ENCODE data around the gene CYTH4.
A peak's percentile ranks its signal among the peaks of the same experiment; 100 is the strongest.

Gene CYTH4

GRCh38 chr22:37263966-37264887, 18.1 kb upstream of the CYTH4 start:
- no peak overlapping the region for H3K4me3 ChIP-seq (ENCODE audit: low read depth, low read length)
- no peak for TF ChIP-seq CTCF (IDR thresholded peaks at IDR 0.05; ENCODE audit: low read depth, low read length)
- no peak for TF ChIP-seq POLR2A (IDR thresholded peaks at IDR 0.05; ENCODE audit: extremely low read depth, insufficient read length)
- TF ChIP-seq MAX (IDR thresholded peaks at IDR 0.05; ENCODE audit: low read depth, low read length), result no peak
- no peak for TF ChIP-seq MYC (IDR thresholded peaks at IDR 0.05; ENCODE audit: low read depth, low read length)
- DNase-seq (ENCODE audit: low read depth), result no peak

- DNase-seq (ENCODE audit: low read depth), result no peak
- H3K4me3 ChIP-seq (ENCODE audit: low read depth, low read length), result no peak overlapping the region
- TF ChIP-seq CTCF (IDR thresholded peaks at IDR 0.05; ENCODE audit: low read depth, low read length) (no peak), POLR2A (IDR thresholded peaks at IDR 0.05; ENCODE audit: extremely low read depth, insufficient read length) (no peak), MYC (IDR thresholded peaks at IDR 0.05; ENCODE audit: low read depth, low read length) (no peak), MAX (IDR thresholded peaks at IDR 0.05; ENCODE audit: low read depth, low read length) (no peak)
Observed at GRCh38 chr22:37266581-37267134, 15.7 kb upstream of the CYTH4 start.

GRCh38 chr22:37267135-37267587, 15.1 kb upstream of the CYTH4 start:
- H3K4me3 ChIP-seq (ENCODE audit: low read depth, low read length), result peak overlapping the region; percentile 32
- peak; percentile 51 for DNase-seq (ENCODE audit: low read depth)
- TF ChIP-seq MAX (IDR thresholded peaks at IDR 0.05; ENCODE audit: low read depth, low read length) (no peak), MYC (IDR thresholded peaks at IDR 0.05; ENCODE audit: low read depth, low read length) (no peak), CTCF (IDR thresholded peaks at IDR 0.05; ENCODE audit: low read depth, low read length) (peak; percentile 89)

GRCh38 chr22:37267661-37268413, 14.5 kb upstream of the CYTH4 start:
- TF ChIP-seq CTCF (IDR thresholded peaks at IDR 0.05; ENCODE audit: low read depth, low read length) (no peak), MYC (IDR thresholded peaks at IDR 0.05; ENCODE audit: low read depth, low read length) (no peak)
- H3K4me3 ChIP-seq (ENCODE audit: low read depth, low read length), result no peak overlapping the region
- peak; percentile 67 for DNase-seq (ENCODE audit: low read depth)

- DNase-seq (ENCODE audit: low read depth), result no peak
- no peak overlapping the region for H3K4me3 ChIP-seq (ENCODE audit: low read depth, low read length)
- TF ChIP-seq POLR2A (IDR thresholded peaks at IDR 0.05; ENCODE audit: extremely low read depth, insufficient read length) (no peak), MYC (IDR thresholded peaks at IDR 0.05; ENCODE audit: low read depth, low read length) (no peak), MAX (IDR thresholded peaks at IDR 0.05; ENCODE audit: low read depth, low read length) (no peak), CTCF (IDR thresholded peaks at IDR 0.05; ENCODE audit: low read depth, low read length) (no peak)
Observed at GRCh38 chr22:37269936-37270678, 12.2 kb upstream of the CYTH4 start.

All from NB4 (cell line).